ENCODE results near the gene MUC13. TPM values are rescaled to one million over a fixed set of nuclear protein-coding genes. Genes with fewer than 3 reads are reported as not detected.

MUC13 gene
- total RNA-seq, 2 experiments from 2014 or later: not detected

DNA sequence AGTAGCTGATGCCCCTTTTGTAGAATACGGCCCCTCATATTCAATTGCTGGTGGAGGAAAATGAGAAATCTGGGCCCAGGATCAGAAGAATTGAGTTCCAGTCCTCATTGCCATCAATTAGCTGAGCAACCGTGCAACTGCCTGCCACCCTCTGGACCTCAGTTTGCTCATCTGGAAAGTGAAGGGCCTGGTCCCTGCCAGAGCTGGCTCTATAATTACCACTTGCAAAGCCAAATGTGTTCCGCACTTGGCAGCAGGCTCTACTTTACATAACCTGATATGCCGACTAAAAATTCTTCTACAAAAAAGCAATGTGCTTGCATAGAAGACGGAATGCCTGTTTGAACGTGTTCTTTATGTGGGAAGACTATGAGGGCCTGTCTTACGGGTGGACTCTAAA is 38.8 kb downstream of the MUC13 start:
- H3K4me2 ChIP-seq (ENCODE audit: low read length): no peak overlapping the region
- H4K20me1 ChIP-seq (ENCODE audit: insufficient read depth, low read length): no peaks in the 10 kb centered on the region
- H3K4me3 ChIP-seq (ENCODE audit: low read depth, low read length, poor library complexity, severe bottlenecking): no peak overlapping the region
- TF ChIP-seq CTCF (conservative IDR thresholded peaks at IDR 0.05; ENCODE audit: low read length): no peak
- TF ChIP-seq EZH2phosphoT487 (IDR thresholded peaks at IDR 0.05; ENCODE audit: borderline replicate concordance, low read depth, low read length): no peak
- no peaks in the 10 kb centered on the region for H3K79me2 ChIP-seq (ENCODE audit: insufficient read depth, low read depth, low read length)
- H3K9me2 ChIP-seq (ENCODE audit: insufficient read depth, low read length): no peaks in the 10 kb centered on the region
- no peaks in the 10 kb centered on the region for H3K4me1 ChIP-seq (ENCODE audit: insufficient read depth, low read length, poor library complexity, severe bottlenecking)
- no TSS peak for BruUV-seq (replicated peaks)
- no peaks in the 10 kb centered on the region for H3K36me3 ChIP-seq (ENCODE audit: insufficient read depth, low read length)
- H3K27ac ChIP-seq (ENCODE audit: low read depth, low read length, poor library complexity, severe bottlenecking): no peak overlapping the region
- no peak overlapping the region for H2AFZ ChIP-seq (ENCODE audit: low read length)
- no peaks in the 10 kb centered on the region for H3K9me3 ChIP-seq (ENCODE audit: low read length)
- DNase-seq (ENCODE audit: low spot score): no peak
- intact Hi-C loops (cut with micrococcal nuclease; ENCODE audit: unreplicated experiment): no loop called here
- POLR2A ChIA-PET: no interaction called here
- CTCF ChIA-PET (ENCODE audit: unreplicated experiment): no interaction called here

GRCh38 chr3:124893526-124893925 is 41.0 kb downstream of the MUC13 start:
- Histone ChIP-seq H3K9me2 (ENCODE audit: insufficient read depth, low read length) (no peaks in the 10 kb centered on the region), H3K27ac (ENCODE audit: low read depth, low read length, poor library complexity, severe bottlenecking) (no peak overlapping the region), H3K4me3 (ENCODE audit: low read depth, low read length, poor library complexity, severe bottlenecking) (no peak overlapping the region), H3K4me1 (ENCODE audit: insufficient read depth, low read length, poor library complexity, severe bottlenecking) (no peaks in the 10 kb centered on the region), H3K79me2 (ENCODE audit: insufficient read depth, low read depth, low read length) (no peaks in the 10 kb centered on the region), H4K20me1 (ENCODE audit: insufficient read depth, low read length) (no peaks in the 10 kb centered on the region), H3K36me3 (ENCODE audit: insufficient read depth, low read length) (no peaks in the 10 kb centered on the region), H3K9me3 (ENCODE audit: low read length) (no peaks in the 10 kb centered on the region), H3K4me2 (ENCODE audit: low read length) (no peak overlapping the region), H2AFZ (ENCODE audit: low read length) (no peak overlapping the region)
- ChIA-PET CTCF (ENCODE audit: unreplicated experiment) (no interaction called here), POLR2A (no interaction called here)
- no peak for TF ChIP-seq EZH2phosphoT487 (IDR thresholded peaks at IDR 0.05; ENCODE audit: borderline replicate concordance, low read depth, low read length)
- no peak for TF ChIP-seq CTCF (conservative IDR thresholded peaks at IDR 0.05; ENCODE audit: low read length)
- no peak for DNase-seq (ENCODE audit: low spot score)
- intact Hi-C loops (cut with micrococcal nuclease; ENCODE audit: unreplicated experiment): no loop called here
- no TSS peak for BruUV-seq (replicated peaks)

DNA sequence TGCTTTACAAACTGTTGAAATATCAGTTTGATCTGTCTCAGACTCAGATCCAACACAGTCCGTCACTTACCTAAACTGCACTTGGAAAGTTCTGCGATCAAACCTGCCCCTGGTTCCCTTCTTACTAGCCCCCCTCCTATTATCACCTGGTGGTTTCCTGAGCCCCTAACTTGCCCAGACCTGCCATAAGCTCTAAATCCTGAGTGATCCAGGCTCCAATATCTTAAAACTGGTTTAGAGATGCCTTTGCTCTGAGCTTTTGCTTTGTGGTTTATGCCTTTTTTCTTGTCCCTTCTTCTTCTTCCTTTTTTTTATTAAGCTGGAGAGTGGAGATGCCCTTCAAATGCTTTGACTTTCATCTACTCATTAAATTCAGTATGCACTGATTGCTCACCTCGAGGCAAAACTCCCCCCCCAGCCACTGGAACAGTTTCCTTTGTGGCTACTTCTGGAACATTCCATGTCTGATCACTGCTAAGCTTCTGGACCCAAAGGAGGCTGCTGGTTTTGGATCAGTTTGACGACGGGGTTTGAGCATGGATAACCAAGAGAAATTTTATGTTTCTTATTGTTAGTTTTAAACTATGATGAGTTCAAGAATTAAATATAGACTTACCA is 43.9 kb downstream of the MUC13 start:
- DNase-seq (ENCODE audit: low spot score): no peak

More for the DNA sequence above, 43.9 kb downstream of the MUC13 start:
- H3K9me3 ChIP-seq (ENCODE audit: low read length): no peaks in the 10 kb centered on the region
- H4K20me1 ChIP-seq (ENCODE audit: insufficient read depth, low read length): no peaks in the 10 kb centered on the region
- H3K36me3 ChIP-seq (ENCODE audit: insufficient read depth, low read length): no peaks in the 10 kb centered on the region
- no peaks in the 10 kb centered on the region for H3K4me1 ChIP-seq (ENCODE audit: insufficient read depth, low read length, poor library complexity, severe bottlenecking)
- H2AFZ ChIP-seq (ENCODE audit: low read length): no peak overlapping the region
- no peak overlapping the region for H3K4me3 ChIP-seq (ENCODE audit: low read depth, low read length, poor library complexity, severe bottlenecking)
- BruUV-seq (replicated peaks): no TSS peak
- no peaks in the 10 kb centered on the region for H3K79me2 ChIP-seq (ENCODE audit: insufficient read depth, low read depth, low read length)
- H3K4me2 ChIP-seq (ENCODE audit: low read length): no peak overlapping the region
- intact Hi-C loops (cut with micrococcal nuclease; ENCODE audit: unreplicated experiment): no loop called here
- ChIA-PET CTCF (ENCODE audit: unreplicated experiment) (no interaction called here), POLR2A (interaction anchor here (0.6 to 0.7 kb wide), 3 partner anchors 180 to 901 kb away, joined by 3 to 7 read pairs (median 3); no protein-coding TSS in a partner anchor)
- H3K9me2 ChIP-seq (ENCODE audit: insufficient read depth, low read length): no peaks in the 10 kb centered on the region
- no peak for TF ChIP-seq EZH2phosphoT487 (IDR thresholded peaks at IDR 0.05; ENCODE audit: borderline replicate concordance, low read depth, low read length)
- no peak for TF ChIP-seq CTCF (conservative IDR thresholded peaks at IDR 0.05; ENCODE audit: low read length)
- no peak overlapping the region for H3K27ac ChIP-seq (ENCODE audit: low read depth, low read length, poor library complexity, severe bottlenecking)
